ENCODE results near the gene TMEM63C.
"Not testable (repeated sequence)": the region's sequence is repeated elsewhere in the genome, so short reads cannot be mapped to it uniquely, and the experiment has no call there.

TMEM63C gene

GRCh38 chr14:77157740-77158139 lies 23.9 kb upstream of the TMEM63C start:
- no peak for DNase-seq

- DNase-seq: no peak
Observed at GRCh38 chr14:77158175-77158881, 23.3 kb upstream of the TMEM63C start.

GRCh38 chr14:77158882-77159255 lies 22.7 kb upstream of the TMEM63C start:
- DNase-seq: no peak

- DNase-seq: no peak
Observed at GRCh38 chr14:77161011-77161410, 20.6 kb upstream of the TMEM63C start.

GRCh38 chr14:77170045-77170444 lies 11.6 kb upstream of the TMEM63C start:
- DNase-seq: no peak

- no peak for DNase-seq
Observed at GRCh38 chr14:77172916-77173315, 8.7 kb upstream of the TMEM63C start.

- not testable (repeated sequence) for DNase-seq
Observed at GRCh38 chr14:77173911-77174617, 7.5 kb upstream of the TMEM63C start.

- no peak for DNase-seq
Observed at GRCh38 chr14:77175843-77176242, 5.8 kb upstream of the TMEM63C start.

- no peak for DNase-seq
Observed at GRCh38 chr14:77177702-77178101, 3.9 kb upstream of the TMEM63C start.

GRCh38 chr14:77178656-77179055 lies 2.9 kb upstream of the TMEM63C start:
- DNase-seq: no peak

- DNase-seq: no peak
Observed at GRCh38 chr14:77180726-77181602, 634 bp upstream of the TMEM63C start.

- DNase-seq: no peak
Observed at GRCh38 chr14:77183896-77184295, 2.3 kb downstream of the TMEM63C start.

GRCh38 chr14:77184396-77185092 lies 2.9 kb downstream of the TMEM63C start:
- no peak for DNase-seq

GRCh38 chr14:77185093-77185465 lies 3.5 kb downstream of the TMEM63C start:
- DNase-seq: no peak

- no peak for DNase-seq
Observed at GRCh38 chr14:77186911-77187648, 5.5 kb downstream of the TMEM63C start.

GRCh38 chr14:77187649-77188012 lies 6.0 kb downstream of the TMEM63C start:
- no peak for DNase-seq

- no peak for DNase-seq
Observed at GRCh38 chr14:77189479-77189878, 7.9 kb downstream of the TMEM63C start.

- DNase-seq: no peak
Observed at GRCh38 chr14:77190977-77191376, 9.4 kb downstream of the TMEM63C start.

GRCh38 chr14:77194706-77195105 lies 13.1 kb downstream of the TMEM63C start:
- DNase-seq: no peak

- no peak for DNase-seq
Observed at GRCh38 chr14:77195766-77196165, 14.2 kb downstream of the TMEM63C start.

GRCh38 chr14:77197988-77198387 lies 16.4 kb downstream of the TMEM63C start:
- DNase-seq: no peak

- no peak for DNase-seq
Observed at GRCh38 chr14:77198561-77198960, 17.0 kb downstream of the TMEM63C start.

Measured in stimulated activated CD4-positive, alpha-beta T cell treated with anti-CD3 and anti-CD28 coated beads, Interleukin-4, amount 100 ng/mL, for 4 hours (primary cell).